ENCODE measurements around the gene HMGB4.

HMGB4 gene

GRCh38 chr1:33848205-33848937 is 15.5 kb upstream of the HMGB4 start:
- Histone ChIP-seq H4K8ac (ENCODE audit: low read depth, low read length) (no peak overlapping the region), H3K4me1 (ENCODE audit: control insufficient read depth in 2 of 2, insufficient read depth in 1 of 2, low read depth in 1 of 2, low read length in 2 of 2) (no peaks in the 10 kb centered on the region), H3K27me3 (ENCODE audit: control insufficient read depth in 3 of 3, insufficient read depth in 3 of 3, low read depth in 1 of 3, low read length in 3 of 3) (no peaks in the 10 kb centered on the region), H3K4me3 (ENCODE audit: low read length in 2 of 2) (no peak overlapping the region), H3K4me2 (ENCODE audit: insufficient read depth, low read length, poor library complexity, severe bottlenecking) (no peak overlapping the region), H2BK5ac (ENCODE audit: low read length) (no peak overlapping the region), H3K9ac (ENCODE audit: low read depth, low read length, poor library complexity) (no peak overlapping the region), H2BK12ac (ENCODE audit: low read length) (no peak overlapping the region), H3K79me1 (ENCODE audit: low read depth, low read length) (no peaks in the 10 kb centered on the region), H2BK120ac (ENCODE audit: low read depth, low read length) (no peak overlapping the region), H4K91ac (ENCODE audit: low read depth, low read length, poor library complexity) (no peak overlapping the region), H3K18ac (ENCODE audit: low read length) (no peak overlapping the region), H3K27ac (replicated peaks; ENCODE audit: low read length) (no peak overlapping the region), H3K4ac (ENCODE audit: low read length) (no peak overlapping the region), H3K36me3 (replicated peaks in 1 of 2; ENCODE audit: control insufficient read depth in 2 of 2, insufficient read depth in 2 of 2, low read length in 2 of 2) (no peaks in the 10 kb centered on the region), H3K14ac (ENCODE audit: low read length) (no peak overlapping the region), H2AFZ (ENCODE audit: low read length) (no peak overlapping the region), H2BK15ac (ENCODE audit: low read length) (no peak overlapping the region), H3K23ac (ENCODE audit: low read depth, low read length, poor library complexity) (no peak overlapping the region), H3K9me3 (replicated peaks in 1 of 2; ENCODE audit: control insufficient read depth in 2 of 2, insufficient read depth in 1 of 2, low read depth in 1 of 2, low read length in 2 of 2) (no peaks in the 10 kb centered on the region), H2AK5ac (ENCODE audit: low read depth, low read length) (no peak overlapping the region)
- no CpG with 5 or more reads among the region's 4 CpGs for WGBS, 2 donors (ENCODE audit: extremely low coverage in 2 of 2, insufficient read length in 2 of 2, insufficient replicate concordance in 1 of 2)
- no peak for DNase-seq (ENCODE audit: low spot score)

DNA sequence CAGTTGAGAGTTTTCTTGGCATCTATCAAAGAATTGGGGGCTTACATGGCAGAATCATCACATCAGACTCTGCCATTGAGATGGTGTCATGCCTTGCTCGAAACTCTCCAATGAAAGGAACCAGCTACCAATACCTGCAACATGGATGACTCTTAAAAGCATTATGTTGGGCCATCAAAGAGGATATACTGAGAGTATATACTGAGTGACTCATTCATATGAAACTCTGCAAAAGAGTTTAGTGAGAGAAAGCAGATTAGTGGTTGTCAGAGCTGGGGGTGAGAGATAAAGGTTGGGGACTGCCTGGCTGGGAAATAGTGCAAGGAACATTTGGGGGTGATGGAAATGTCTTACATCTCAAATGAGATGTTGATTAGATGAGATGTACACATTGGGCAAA is 14.7 kb upstream of the HMGB4 start:
- no peak overlapping the region for H3K27ac ChIP-seq (replicated peaks; ENCODE audit: low read length)
- H3K36me3 ChIP-seq (replicated peaks in 1 of 2; ENCODE audit: control insufficient read depth in 2 of 2, insufficient read depth in 2 of 2, low read length in 2 of 2): no peaks in the 10 kb centered on the region

DNA sequence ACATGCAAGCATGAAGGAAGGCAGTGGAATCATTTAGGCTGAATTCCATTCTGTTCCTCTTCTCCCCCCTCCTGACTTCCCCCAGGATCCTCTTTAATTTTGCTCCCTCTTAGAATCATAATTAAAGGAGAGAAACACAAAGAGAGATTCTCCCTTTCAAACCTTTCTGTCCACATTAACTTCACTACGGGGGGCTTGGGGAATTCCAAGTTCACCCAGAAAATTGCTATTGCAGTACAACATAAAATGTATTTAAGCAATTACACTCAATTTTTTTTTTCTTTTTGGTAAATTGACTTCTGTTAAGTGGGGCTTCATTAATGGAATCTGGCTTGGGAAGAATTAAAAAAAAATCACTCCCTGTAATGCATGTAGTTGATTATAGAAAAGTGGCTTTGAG is 13.4 kb upstream of the HMGB4 start:
- H2BK12ac ChIP-seq (ENCODE audit: low read length): no peak overlapping the region
- H4K8ac ChIP-seq (ENCODE audit: low read depth, low read length): no peak overlapping the region
- no peak overlapping the region for H3K9ac ChIP-seq (ENCODE audit: low read depth, low read length, poor library complexity)
- no peaks in the 10 kb centered on the region for H3K79me1 ChIP-seq (ENCODE audit: low read depth, low read length)
- no peak overlapping the region for H2AFZ ChIP-seq (ENCODE audit: low read length)
- H3K9me3 ChIP-seq (replicated peaks in 1 of 2; ENCODE audit: control insufficient read depth in 2 of 2, insufficient read depth in 1 of 2, low read depth in 1 of 2, low read length in 2 of 2): no peaks in the 10 kb centered on the region
- no peak overlapping the region for H4K91ac ChIP-seq (ENCODE audit: low read depth, low read length, poor library complexity)
- no peak overlapping the region for H3K27ac ChIP-seq (replicated peaks; ENCODE audit: low read length)
- no peak for DNase-seq (ENCODE audit: low spot score)
- no CpG with 5 or more reads among the region's 1 CpG for WGBS, 2 donors (ENCODE audit: extremely low coverage in 2 of 2, insufficient read length in 2 of 2, insufficient replicate concordance in 1 of 2)
- H2BK15ac ChIP-seq (ENCODE audit: low read length): no peak overlapping the region
- H3K4ac ChIP-seq (ENCODE audit: low read length): no peak overlapping the region
- no peak overlapping the region for H3K23ac ChIP-seq (ENCODE audit: low read depth, low read length, poor library complexity)
- H3K4me1 ChIP-seq (ENCODE audit: control insufficient read depth in 2 of 2, insufficient read depth in 1 of 2, low read depth in 1 of 2, low read length in 2 of 2): no peaks in the 10 kb centered on the region
- H3K4me3 ChIP-seq (ENCODE audit: low read length in 2 of 2): no peak overlapping the region
- H3K18ac ChIP-seq (ENCODE audit: low read length): no peak overlapping the region
- H2AK5ac ChIP-seq (ENCODE audit: low read depth, low read length): no peak overlapping the region
- no peaks in the 10 kb centered on the region for H3K27me3 ChIP-seq (ENCODE audit: control insufficient read depth in 3 of 3, insufficient read depth in 3 of 3, low read depth in 1 of 3, low read length in 3 of 3)
- no peak overlapping the region for H3K4me2 ChIP-seq (ENCODE audit: insufficient read depth, low read length, poor library complexity, severe bottlenecking)
- H3K36me3 ChIP-seq (replicated peaks in 1 of 2; ENCODE audit: control insufficient read depth in 2 of 2, insufficient read depth in 2 of 2, low read length in 2 of 2): no peaks in the 10 kb centered on the region
- H2BK120ac ChIP-seq (ENCODE audit: low read depth, low read length): no peak overlapping the region
- no peak overlapping the region for H3K14ac ChIP-seq (ENCODE audit: low read length)
- H2BK5ac ChIP-seq (ENCODE audit: low read length): no peak overlapping the region

More for the DNA sequence above, 14.7 kb upstream of the HMGB4 start:
- Histone ChIP-seq H3K9me3 (replicated peaks in 1 of 2; ENCODE audit: control insufficient read depth in 2 of 2, insufficient read depth in 1 of 2, low read depth in 1 of 2, low read length in 2 of 2) (no peaks in the 10 kb centered on the region), H2BK12ac (ENCODE audit: low read length) (no peak overlapping the region), H4K91ac (ENCODE audit: low read depth, low read length, poor library complexity) (no peak overlapping the region), H3K4ac (ENCODE audit: low read length) (no peak overlapping the region), H3K18ac (ENCODE audit: low read length) (no peak overlapping the region), H2BK5ac (ENCODE audit: low read length) (no peak overlapping the region), H2AK5ac (ENCODE audit: low read depth, low read length) (no peak overlapping the region), H3K9ac (ENCODE audit: low read depth, low read length, poor library complexity) (no peak overlapping the region), H3K4me1 (ENCODE audit: control insufficient read depth in 2 of 2, insufficient read depth in 1 of 2, low read depth in 1 of 2, low read length in 2 of 2) (no peaks in the 10 kb centered on the region), H3K23ac (ENCODE audit: low read depth, low read length, poor library complexity) (no peak overlapping the region), H2AFZ (ENCODE audit: low read length) (no peak overlapping the region), H3K4me2 (ENCODE audit: insufficient read depth, low read length, poor library complexity, severe bottlenecking) (no peak overlapping the region), H4K8ac (ENCODE audit: low read depth, low read length) (no peak overlapping the region), H3K79me1 (ENCODE audit: low read depth, low read length) (no peaks in the 10 kb centered on the region), H2BK15ac (ENCODE audit: low read length) (no peak overlapping the region), H3K4me3 (ENCODE audit: low read length in 2 of 2) (no peak overlapping the region), H3K27me3 (ENCODE audit: control insufficient read depth in 3 of 3, insufficient read depth in 3 of 3, low read depth in 1 of 3, low read length in 3 of 3) (no peaks in the 10 kb centered on the region), H2BK120ac (ENCODE audit: low read depth, low read length) (no peak overlapping the region), H3K14ac (ENCODE audit: low read length) (no peak overlapping the region)
- no peak for DNase-seq (ENCODE audit: low spot score)
- WGBS, 2 donors (ENCODE audit: extremely low coverage in 2 of 2, insufficient read length in 2 of 2, insufficient replicate concordance in 1 of 2): no CpG with 5 or more reads among the region's 1 CpG

DNA sequence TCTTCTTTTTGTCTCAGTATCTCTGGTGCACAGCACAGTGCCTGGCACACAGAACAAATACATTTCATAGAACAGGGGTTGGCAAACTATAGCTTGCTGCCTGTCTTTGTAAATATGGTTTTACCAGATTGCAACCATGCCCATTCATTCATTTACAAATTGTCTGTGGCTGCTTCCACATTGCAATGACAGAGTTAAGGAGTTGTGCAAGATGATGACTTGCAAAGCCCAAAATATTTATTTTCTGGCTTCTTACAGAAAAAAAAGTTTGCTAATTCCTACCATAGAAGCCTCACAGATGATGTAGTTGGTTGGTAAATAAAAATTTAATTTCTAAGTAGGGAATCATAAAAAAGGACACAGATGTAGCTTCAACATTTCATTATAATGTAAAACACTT is 11.2 kb upstream of the HMGB4 start:
- H2BK12ac ChIP-seq (ENCODE audit: low read length): no peak overlapping the region
- H2AFZ ChIP-seq (ENCODE audit: low read length): no peak overlapping the region
- no peaks in the 10 kb centered on the region for H3K9me3 ChIP-seq (replicated peaks in 1 of 2; ENCODE audit: control insufficient read depth in 2 of 2, insufficient read depth in 1 of 2, low read depth in 1 of 2, low read length in 2 of 2)
- no peaks in the 10 kb centered on the region for H3K79me1 ChIP-seq (ENCODE audit: low read depth, low read length)
- no peaks in the 10 kb centered on the region for H3K27me3 ChIP-seq (ENCODE audit: control insufficient read depth in 3 of 3, insufficient read depth in 3 of 3, low read depth in 1 of 3, low read length in 3 of 3)
- H3K4ac ChIP-seq (ENCODE audit: low read length): no peak overlapping the region
- no peak overlapping the region for H2BK5ac ChIP-seq (ENCODE audit: low read length)
- H4K8ac ChIP-seq (ENCODE audit: low read depth, low read length): no peak overlapping the region
- no peak overlapping the region for H3K18ac ChIP-seq (ENCODE audit: low read length)
- H3K4me2 ChIP-seq (ENCODE audit: insufficient read depth, low read length, poor library complexity, severe bottlenecking): no peak overlapping the region
- H3K9ac ChIP-seq (ENCODE audit: low read depth, low read length, poor library complexity): no peak overlapping the region
- H3K27ac ChIP-seq (replicated peaks; ENCODE audit: low read length): no peak overlapping the region
- H3K23ac ChIP-seq (ENCODE audit: low read depth, low read length, poor library complexity): no peak overlapping the region
- no peak overlapping the region for H2AK5ac ChIP-seq (ENCODE audit: low read depth, low read length)
- no peaks in the 10 kb centered on the region for H3K4me1 ChIP-seq (ENCODE audit: control insufficient read depth in 2 of 2, insufficient read depth in 1 of 2, low read depth in 1 of 2, low read length in 2 of 2)
- no peak for DNase-seq (ENCODE audit: low spot score)
- H2BK120ac ChIP-seq (ENCODE audit: low read depth, low read length): no peak overlapping the region
- H3K36me3 ChIP-seq (replicated peaks in 1 of 2; ENCODE audit: control insufficient read depth in 2 of 2, insufficient read depth in 2 of 2, low read length in 2 of 2): no peaks in the 10 kb centered on the region
- H2BK15ac ChIP-seq (ENCODE audit: low read length): no peak overlapping the region
- no peak overlapping the region for H3K14ac ChIP-seq (ENCODE audit: low read length)
- no peak overlapping the region for H4K91ac ChIP-seq (ENCODE audit: low read depth, low read length, poor library complexity)
- no peak overlapping the region for H3K4me3 ChIP-seq (ENCODE audit: low read length in 2 of 2)

Data from neuronal stem cell (in vitro differentiated cells).